GM21717 (cell line): ENCODE measurements around the gene HRH3.

Experiments
- ATAC-seq: cut with Tn5 transposase; IDR thresholded peaks from one replicate; pipeline ENCODE4 v1.9.1; 2021; ENCODE audit warnings: mild to moderate bottlenecking, moderate library complexity; ENCODE audit not compliant: unreplicated experiment

Gene HRH3

DNA sequence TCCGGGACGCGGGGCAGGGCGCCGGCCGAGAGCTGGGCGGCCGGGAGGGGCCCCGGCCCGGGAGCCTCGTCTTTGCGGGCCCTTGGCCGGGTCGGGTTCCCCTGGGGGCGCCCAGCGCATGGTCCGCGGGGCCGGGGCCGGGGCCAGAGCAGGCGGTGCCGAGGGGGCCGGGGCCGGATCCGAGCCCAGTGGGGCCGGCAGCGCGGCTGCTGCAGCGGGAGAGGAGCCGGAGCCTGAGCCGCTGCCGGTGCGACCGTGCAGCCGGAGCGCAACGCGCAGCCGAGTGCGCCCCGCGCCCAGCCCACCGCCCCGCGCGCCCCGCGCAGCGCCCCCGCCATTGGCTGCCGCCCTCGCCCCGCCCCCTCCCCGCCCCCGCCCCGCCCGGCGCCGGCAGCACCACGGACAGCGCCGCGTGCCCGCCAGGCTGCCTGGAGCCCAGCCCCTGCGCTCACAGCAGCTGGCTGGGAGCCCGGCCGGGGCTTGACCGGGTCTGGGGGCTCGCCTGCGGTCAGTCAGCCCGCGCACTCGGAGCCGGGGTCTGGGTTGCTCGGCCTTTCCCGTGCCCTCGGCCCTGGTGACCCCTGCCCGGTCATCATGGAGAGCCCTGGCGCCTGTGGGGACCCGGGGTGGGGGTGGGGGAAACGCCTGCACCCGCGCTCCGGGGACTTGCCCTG is at the start of gene HRH3:
HRH3 (minus strand) TSS at position 287 of the 674 bp plus-strand sequence. CDS start 308 bp downstream, outside the sequence.
- no peak for ATAC-seq

DNA sequence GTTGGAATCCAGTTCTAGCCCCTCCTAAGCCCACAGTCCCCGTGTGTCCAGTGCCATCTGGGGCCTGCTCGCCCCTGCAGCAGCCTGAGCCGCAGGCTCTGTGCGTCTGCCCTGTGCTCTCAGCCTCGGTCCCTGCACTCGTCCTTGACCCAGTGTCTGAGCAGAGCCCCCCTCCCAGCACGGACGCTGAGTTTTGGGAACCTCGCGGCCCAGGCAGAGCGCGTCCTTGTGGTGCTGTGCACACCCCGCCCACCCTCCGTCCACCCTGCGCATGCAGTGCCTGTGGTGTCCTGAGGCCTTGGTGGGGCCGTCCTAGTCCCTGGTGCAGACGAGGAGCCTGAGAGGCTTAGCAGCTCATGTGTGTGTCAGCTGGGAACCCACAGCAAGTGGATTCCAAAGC is 49.8 kb upstream of the HRH3 start:
- ATAC-seq = no peak

DNA sequence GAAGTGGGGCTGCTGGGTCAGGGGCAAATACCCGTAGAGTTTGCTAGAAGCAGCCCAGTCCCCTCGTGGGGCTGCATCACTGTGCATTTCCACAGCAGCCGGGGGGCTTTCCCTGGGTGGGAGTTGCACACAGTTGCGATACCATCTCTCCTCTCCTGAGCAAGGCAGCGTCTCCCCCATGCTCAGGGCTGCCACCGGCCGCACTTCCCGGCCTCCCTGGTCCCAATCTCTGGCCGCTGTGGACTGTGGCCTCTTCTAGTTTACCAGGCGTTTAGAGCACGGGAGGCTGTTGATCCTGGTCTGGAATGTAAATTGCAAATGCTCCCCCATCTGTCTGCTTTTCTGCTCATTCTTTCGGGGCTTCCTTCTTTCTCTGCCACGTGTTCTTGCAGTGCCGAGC is 49.3 kb upstream of the HRH3 start:
- no peak for ATAC-seq

DNA sequence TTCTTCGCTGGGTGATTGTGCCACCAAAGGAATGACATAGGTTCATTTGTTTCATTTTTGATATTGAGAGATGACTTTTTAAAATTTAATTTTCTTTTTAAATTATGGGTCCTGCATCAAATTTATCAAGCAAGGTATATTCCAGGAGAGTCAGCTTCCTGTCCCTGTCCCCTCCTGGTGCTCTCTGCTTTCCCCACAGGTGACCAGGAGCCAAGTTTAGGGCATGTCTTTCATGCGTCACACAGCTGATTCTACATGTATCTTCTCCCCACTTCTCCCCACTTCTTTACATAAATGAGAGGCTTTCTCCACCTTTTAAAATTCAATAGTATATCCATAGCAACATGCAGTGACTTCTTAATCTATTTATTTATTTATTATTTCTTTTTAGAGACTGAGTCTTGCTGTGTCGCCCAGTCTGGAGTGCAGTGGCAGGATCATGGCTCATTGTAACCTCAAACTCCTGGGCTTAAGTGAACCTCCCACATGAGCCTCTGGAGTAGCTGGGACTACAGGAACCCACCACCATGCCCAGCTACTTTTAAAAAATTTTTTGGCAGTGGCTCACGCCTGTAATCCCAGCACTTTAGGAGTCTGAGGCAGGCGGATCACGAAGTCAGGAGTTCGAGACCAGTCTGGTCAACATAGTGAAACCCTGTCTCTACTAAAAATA is 48.3 kb upstream of the HRH3 start:
- no peak for ATAC-seq

DNA sequence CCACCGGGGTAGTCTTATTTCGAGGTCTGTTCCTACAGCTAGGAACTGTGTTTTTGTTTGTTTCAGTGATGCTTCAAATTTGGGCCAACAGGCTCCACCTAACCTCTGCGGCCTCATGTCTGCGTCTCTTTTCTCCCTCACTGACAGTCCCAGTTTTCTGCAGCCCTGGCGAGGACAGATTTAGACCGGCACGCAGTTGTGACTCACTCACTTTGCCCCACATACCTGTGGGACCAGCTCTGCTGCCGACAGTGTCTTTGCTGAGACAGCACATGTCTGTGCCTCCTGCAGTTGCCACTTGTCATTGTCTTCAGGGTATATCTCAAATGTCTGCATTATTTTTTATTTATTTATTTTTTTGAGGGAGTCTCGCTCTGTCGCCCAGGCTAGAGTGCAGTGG is 47.5 kb upstream of the HRH3 start:
- ATAC-seq = no peak

DNA sequence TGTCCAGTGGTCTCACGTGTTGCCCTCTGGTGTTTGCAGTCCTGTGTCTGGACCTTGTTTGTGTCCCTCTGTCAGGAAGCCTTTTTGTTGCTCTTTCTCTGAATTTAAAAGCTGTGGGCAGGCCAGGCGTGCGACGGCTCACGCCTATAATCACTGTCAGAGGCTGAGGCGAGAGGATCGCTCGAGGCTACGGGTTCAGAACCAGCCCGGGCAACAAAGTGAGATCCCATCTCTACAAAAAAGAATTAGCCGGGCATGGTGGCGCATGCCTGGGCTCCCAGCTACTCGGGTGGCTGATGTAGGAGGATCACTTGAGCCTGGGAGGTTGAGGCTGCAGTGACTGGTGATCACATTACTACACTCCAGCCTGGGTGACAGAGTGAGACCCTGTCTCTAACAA is 46.8 kb upstream of the HRH3 start:
- no peak for ATAC-seq

DNA sequence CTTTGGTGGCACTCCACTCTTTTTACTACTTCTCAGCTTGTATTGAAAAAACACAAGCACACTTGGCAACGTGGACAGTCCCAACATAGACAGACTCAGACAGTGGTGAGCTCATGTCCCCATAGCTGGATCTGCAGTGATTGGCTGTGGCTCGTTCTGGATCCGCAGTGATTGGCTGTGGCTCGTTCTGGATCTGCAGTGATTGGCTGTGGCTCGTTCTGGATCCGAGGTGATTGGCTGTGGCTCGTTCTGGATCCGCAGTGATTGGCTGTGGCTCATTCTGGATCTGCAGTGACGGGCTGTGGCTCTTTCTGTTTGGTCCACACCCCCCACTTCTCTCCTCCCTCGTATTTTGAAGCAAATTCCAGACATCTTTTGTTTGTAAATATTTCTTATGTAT is 46.3 kb upstream of the HRH3 start:
- ATAC-seq = no peak

DNA sequence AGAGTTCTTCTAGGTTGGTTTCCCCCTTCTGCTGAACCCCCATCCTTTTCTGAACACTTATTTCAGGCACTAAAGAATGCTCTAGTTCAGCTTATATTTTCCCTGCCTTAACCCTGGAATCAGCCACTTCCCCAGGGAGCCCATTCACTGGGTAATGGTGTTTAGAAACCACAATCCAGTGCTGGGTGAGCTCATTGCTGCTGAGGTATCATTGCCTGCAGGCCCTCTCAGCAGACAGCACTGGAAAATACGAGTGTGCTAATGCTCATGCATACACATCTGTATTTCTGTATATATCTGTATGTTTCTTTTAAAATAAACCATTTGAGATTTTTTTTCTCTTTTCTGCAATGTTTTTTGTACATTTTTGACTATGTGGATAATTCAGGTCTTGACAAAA is 45.3 kb upstream of the HRH3 start:
- ATAC-seq = no peak

DNA sequence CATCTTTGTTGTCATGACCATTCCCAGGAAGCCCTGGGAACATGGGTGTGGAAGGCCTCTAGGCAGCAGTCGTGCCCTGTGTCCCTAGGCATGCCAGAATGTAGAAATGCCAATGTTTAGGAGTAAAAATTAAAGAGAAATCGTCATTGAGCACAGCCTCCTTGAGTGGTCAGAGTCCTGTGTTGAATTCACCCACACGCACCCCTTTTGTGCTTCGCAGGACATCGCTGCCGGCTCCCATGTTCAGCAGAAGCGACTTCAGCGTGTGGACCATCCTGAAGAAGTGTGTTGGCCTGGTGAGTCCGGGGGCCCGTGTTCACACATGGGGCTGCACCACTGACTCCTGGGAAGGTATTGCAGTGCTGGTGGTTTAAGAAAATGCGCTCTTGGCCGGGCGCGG is 43.3 kb upstream of the HRH3 start:
- no peak for ATAC-seq

DNA sequence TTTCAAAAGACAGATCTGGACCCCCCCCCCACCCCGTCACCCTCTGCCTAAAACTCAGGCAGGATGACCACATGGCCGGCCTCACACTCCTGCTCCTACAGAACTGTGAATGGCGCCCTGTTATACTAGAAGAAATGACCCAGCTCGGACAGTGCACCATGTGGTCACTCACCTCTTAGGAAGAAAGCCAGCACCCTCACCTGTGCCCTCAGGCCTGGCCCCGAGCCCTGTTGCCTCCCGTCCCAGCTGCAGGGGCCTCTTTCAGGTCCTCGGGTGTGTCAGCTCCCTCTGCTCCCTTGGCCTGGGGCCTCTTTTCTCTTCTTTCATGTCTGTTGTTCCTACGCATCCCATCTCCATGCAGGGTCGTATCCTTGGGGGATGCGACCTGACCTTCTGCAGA is 42.0 kb upstream of the HRH3 start:
- ATAC-seq = no peak

DNA sequence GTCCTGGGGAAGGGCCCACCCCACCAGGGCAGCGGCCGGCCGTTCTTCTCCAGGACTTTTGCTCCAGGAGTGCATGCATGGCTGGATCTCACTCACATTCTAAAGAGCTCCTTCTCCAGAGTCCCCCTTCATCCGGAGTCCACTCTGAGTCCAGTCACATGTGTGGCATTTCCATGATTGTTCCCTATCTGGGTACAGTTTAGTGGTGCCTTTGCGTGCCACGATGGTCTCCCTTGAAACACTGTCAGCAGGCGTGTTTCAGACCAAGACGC is 39.2 kb upstream of the HRH3 start:
- no peak for ATAC-seq

DNA sequence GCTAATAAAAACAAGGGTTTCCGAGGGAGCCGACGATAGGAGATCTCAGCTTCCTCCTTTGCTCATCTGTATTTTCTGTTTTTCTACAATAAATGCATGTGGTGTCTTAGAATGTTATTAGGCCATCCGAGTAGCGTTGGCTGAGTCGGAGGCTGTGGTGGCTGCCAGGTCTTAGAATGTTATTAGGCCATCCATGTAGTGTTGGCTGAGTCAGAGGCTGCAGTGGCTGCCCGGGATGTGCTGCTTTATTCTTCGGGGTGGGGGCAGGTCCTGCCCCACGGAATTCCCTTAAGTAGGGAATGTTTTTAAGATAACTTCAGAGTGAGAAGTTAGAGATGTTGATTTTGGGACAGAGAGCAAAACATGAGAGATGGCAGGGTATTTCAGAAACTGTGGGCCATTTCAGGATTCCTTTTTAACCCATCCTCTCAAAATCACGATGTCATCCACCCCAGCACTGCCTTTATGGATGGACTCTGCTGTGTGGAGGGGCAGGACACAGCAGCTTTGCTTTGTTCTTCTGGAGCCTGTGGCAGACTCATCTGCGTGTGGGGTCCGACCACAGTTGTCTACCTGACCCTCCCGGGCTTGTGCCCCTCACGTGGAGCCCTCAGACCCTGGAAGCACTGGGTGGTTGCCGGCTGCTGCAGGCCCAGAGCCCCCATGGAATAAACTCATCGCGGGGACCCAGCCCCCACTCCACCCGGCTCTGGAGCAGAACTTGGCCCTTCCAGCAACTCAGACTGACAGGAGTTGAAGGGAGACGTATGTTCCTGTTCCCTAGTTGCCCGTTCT is 38.6 kb upstream of the HRH3 start:
- ATAC-seq = no peak

DNA sequence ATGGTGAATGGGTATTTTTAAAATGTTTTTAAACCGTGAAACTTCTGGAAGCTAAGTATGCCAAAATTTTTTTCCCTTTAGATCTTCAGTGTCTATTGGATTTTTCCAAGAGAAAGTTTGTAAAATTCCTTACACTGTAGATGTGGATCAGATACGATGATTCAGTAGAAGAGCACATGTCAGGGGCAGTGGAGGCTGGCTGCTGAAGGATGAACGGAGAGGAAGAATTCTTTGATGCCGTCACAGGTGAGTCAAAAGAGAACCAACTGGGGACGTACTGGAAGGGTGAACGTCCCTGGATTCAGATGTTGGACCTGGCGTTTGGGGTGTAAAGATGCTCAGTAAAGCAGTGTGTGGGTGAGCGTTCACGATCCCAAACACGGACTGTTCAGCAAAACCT is 35.9 kb upstream of the HRH3 start:
- ATAC-seq = no peak

DNA sequence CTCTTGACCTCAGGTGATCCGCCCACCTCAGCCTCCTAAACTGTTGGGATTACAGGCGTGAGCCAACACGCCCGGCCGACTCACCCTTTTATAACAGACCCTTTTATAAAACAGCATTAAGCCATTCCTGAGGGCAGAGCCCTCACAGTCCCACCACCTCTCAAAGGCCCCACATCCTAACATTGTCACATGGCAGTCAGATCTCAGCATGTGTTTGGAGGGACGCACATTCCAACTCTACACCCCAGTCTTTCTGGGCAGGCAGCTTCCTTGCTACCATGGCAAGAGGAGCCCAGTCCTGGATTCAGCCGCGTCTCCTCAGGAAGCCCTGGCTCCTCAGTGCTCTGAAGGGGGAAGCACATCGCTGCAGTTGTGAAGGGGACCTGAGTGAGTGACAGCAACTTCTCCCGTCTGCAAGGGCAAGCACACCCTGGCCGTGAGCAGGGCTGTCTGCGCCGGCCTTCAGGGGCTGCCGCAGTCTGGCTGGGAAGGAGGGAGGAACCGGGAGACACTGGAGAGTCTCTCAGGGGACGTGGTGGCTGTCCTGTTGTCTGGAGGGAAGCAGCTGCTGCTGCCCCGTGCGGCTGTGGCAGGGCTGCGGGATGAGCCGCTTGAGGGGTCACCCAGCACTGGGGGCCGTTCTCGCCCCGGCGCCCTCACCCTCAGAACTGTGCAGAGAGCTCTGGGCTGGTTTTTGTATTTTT is 34.1 kb upstream of the HRH3 start:
- no peak for ATAC-seq

DNA sequence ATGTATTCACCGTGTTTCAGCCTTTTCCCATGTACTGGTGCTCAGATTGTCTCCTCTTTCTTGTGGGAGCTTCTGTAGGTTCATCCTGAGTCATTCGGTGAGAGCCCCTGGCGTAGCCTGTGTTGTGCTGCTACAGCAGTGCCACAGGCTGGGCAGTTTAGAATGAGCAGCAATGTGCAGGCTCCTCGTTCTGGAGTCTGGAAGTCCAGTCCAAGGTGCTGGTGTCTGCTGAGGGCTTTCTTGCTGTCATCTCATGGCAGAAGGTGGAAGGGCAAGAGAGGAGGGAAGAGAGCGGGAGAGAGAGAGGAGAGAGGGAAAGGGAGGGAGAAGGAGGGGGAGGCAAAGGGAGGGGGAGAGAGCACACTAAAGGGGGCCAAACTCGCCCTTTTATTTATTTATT is 33.3 kb upstream of the HRH3 start:
- ATAC-seq = no peak

DNA sequence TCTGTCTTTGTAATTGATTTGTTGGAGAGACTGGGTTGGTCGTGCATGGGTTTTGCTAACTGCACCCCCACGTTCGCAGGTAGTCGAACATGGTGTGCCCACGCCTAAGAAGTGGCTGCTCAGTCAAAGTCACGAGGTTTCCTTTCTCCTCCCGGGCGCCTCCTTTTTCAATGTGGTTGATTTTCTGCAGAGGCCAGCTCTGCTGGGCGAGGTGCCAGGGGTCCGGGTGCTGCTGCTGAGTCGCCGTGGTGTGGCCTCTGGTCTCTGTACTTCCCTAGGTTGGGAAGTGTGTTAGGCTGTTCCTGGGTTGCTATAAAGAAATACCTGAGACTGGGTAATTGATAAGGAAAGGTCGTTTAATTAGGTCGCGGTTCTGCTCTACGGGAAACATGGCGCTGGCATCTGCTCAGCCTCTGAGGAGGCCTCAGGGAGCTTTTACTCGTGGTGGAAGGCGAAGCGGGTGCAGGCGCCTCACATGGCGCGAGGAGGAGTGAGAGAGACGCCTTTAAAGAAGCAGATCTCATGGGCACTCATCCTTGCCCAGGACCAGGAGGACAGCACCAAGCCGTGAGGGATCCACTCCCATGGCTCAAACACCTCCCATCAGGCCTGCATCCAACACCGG is 32.4 kb upstream of the HRH3 start:
- no peak for ATAC-seq

DNA sequence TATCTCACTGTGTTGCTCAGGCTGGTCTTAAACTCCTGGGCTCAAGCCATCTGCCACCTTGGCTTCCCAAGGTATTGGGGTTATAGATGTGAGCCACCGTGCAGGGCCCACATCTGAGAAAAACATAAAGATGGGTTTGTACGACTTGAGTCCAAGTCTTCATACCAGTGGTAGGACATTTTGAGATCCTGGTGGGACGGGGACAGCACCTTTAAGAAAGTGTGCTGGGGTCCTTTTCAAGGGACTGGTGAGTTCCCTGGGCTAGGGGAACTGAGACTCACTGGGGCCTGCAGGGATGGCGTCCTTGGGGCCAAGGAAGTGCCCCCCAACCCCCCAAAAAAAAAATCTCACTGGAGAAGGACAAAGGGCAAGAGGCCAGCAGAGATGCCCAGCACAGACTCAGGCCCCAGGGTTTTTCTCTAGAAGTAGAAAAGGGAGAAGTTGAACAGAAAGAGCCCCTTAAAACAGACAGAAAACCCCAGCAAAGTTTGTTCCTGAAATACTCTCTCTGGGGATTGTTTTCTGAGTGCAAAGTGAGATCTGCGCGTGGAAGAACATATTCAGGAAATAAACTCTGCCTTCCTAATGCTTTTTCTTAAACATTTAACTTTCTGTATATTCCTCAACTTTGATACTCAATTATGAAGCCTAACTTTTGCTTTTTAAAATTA is 28.9 kb upstream of the HRH3 start:
- no peak for ATAC-seq

DNA sequence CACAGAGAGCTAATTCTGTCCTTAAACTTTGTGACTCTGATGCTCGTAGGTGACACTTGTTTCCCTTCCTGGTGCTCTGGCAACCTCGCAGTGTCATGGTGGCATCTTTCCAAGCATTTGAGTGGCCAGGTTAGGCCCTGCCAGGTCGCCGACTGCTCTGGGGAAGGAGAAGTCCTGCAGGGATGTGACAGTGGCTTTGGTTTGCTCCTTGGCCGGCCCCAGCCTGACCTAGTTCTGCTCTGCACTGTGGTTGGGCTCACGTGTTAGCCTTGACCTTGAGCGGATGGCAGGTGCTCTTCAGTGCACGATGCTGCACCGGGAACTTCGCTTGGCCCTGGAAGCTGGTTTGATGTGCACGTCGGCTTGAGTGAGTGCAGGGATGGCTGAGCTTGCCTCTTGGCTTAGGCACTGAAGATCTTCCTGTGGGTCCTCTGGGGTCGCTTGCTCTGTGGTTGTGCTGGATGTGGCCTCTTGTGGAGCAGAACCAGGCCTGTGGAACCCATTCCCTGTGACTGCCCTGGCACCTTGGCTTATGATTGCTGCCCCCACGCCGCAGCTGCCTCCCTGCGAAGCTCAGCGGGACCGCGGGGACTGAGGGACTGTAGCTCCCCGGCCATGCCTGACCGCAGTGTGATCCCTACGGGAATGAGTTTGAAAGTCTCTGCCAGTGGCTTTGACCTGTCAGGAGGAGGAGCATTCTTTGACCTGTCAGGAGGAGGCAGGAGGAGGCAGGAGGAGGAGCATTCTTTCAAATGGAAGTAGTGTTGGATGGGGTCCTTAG is 27.0 kb upstream of the HRH3 start:
- ATAC-seq = no peak

DNA sequence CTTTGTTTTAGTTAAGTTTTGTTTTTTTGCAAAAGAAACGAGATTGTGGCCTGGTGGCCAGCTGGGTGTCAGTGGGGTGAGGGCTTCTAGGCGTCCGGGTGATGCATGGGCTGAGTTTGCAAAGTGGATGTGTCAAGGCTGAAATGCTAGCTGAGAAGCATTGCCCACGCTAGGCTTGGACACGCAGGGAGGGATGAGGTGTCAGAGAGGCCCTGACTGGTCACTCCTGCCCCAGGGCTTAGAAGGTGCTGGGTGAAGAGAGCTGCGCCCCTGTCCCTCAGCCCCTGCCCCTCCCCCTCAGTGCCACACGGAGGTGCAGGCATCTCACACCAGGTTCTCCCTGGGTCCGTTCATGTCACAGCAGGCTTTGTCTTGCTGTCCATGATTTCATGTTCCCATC is 26.4 kb upstream of the HRH3 start:
- ATAC-seq = no peak

DNA sequence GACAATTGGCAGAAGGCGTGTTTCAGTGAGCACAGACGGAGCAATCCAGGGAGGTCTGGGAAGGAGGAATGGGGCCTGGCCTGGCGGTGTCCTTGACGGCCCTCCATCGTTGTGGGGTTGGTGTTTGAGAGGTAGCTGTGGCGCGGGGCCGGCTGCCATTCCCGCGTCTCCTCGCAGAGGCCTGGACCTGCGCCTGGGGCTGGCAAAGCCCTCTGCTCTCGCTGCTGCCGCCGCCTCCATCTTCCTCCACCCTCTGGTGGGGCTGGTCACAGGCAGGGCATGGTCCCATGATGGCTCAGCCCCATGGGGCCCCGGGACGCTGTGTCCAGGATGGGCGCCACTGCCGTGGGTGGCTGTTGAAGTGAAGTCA is 25.8 kb upstream of the HRH3 start:
- ATAC-seq = no peak
